Right renal cortex interstitium (tissue), 3 donors: ENCODE results near the gene KIFAP3. TPM values are rescaled to one million over a fixed set of nuclear protein-coding genes. Genes with fewer than 3 reads are reported as not detected.
A peak's percentile ranks its signal among the peaks of the same experiment; 100 is the strongest.

Source experiments
- DNase-seq, 3 donors: peaks; one replicate each; pipeline ENCODE4 v3.0.0-alpha.2; 2013; ENCODE audit warnings: low read depth in 3 of 3, low spot score in 2 of 3
- polyA plus RNA-seq, 3 donors: library from polyadenylated mRNA; unstranded; fragments of 120-200 nt; gene quantifications; one replicate each; pipeline ENCODE4 v1.2.1, GENCODE V29; 2013; ENCODE audit not compliant: insufficient read length in 3 of 3

Gene KIFAP3
- polyA plus RNA-seq, 3 donors, result 49.7 to 51.8 (median 50.6) TPM

DNA sequence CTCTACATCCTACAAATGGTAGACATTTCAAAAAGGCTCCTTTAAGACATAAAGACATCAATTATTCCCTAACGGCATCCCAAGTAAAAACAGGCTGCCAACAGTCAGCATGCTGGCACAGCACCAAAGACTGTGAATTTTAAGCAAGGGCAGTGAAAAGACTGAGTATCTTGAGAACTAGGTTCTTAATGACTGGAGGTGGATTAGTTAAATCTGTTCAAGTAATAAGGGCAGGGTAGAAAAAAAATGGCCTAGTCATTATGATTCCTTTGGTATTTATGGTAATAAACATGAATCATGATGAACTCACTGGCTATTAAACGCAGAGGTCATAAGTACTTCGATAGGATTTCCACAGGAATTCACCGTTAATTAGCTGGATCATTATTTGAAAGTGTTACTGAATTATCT, 75.2 kb downstream of the KIFAP3 start:
- DNase-seq, result peak in 2 of 3 donors; percentile 7 to 12

DNA sequence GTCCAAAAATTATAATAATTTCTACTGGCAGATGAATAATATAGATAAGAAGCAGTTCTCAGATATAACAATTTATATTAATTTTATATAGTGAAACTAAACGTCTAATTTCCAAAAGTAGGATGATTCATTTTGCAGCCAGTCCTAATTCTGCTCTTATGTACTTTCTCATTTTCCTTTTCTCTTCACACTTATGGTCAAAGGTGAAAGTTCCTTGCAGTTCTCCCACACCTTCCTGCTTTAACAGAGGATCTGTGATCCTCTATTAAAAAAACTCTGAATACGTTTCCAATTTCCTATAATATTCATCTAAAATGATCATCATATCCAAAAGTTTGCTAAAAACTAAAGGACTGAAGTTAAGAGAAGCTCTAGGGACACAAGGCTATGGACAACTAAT, 78.5 kb downstream of the KIFAP3 start:
- DNase-seq, result no peak

DNA sequence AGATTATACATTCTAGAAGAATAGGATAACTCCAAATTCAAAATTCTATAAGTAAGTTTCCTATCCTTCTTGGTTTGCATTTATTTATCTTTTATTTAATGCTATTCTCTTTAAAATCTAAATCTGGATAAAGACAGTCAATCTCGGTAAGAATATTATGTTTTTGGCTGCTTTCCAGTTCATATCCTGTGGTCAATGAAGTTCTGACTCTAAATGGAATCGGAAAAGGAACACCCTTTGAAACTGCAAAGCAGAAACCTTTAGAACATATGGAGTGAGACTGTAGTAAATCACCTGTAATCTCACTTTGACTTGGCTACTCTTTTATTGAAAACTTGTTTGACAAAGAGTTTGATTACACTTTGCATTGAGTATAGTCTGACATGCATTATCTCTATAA, 85.2 kb downstream of the KIFAP3 start:
- no peak for DNase-seq

DNA sequence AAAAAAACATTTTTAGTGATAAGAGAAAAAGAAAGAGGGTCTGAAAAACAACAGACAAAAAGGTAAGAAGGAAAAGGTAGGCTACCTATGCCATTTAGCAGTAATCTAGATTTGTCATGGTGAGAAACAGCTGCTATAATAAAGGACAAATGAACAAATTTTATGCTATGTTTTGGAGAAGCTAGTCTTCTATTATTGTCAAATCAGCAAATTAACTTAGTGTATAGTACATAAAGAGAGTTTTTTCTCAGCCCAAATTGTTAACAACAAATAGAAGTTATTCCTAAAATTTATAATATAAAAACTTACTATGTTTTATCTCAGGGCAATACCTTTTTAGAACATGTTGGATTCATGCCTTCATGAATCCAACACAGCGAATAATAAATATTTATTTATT, 88.7 kb downstream of the KIFAP3 start:
- DNase-seq, result no peak

DNA sequence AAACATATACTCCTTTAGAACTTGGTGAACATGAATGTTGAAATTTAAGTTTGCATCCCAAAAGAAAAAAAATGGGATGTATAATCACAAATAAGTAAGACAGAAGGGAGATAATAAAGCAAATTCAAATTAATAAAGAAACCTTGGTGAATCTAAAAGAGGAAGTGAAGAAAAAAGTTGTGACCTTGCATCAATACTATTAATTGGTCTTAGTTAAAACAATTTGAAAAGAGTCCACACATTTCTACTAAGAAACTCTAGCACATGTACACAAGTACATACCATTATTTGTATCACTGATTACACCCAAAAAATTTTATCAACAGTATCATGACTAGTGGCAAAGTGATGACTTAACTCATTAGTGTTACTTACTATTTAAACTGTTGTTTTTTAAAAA, 100.4 kb downstream of the KIFAP3 start:
- DNase-seq, result no peak

DNA sequence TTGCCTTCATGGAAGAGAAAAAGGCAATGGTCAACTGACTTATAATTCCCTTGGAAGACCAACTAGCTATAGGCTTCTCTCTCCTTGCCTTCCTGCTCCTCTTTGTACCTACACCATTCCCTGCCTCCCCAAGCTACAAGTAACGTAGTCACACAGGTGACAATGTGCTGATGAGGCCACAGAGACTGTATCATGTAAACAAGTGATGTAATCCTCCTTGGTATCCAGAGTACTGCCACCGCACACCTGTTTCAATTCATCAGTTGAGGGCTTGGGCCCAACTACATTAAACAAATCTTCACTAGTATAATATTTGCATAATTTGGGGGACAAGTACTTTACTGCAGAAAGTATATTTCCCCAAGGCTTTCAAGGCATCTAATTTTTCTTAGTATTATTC, 104.4 kb downstream of the KIFAP3 start:
- no peak for DNase-seq

DNA sequence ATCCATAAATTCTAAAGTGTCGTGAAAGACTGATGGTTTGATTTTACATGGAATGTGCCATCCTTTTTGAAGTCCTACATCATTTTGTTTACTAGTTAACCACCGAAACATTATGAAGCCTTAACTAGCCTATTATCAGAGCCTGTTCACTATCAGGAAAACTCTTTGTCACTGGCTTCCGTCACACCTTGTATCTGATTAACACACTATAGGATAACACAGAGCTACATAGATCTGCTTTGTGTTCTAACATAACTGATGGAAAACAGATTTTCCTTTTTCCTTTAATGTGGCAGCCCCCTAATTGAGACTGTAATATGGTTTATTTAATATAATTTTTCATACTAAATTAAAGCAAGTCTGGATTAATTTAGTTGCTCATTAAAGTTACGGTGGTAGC, 106.3 kb downstream of the KIFAP3 start:
- no peak for DNase-seq

DNA sequence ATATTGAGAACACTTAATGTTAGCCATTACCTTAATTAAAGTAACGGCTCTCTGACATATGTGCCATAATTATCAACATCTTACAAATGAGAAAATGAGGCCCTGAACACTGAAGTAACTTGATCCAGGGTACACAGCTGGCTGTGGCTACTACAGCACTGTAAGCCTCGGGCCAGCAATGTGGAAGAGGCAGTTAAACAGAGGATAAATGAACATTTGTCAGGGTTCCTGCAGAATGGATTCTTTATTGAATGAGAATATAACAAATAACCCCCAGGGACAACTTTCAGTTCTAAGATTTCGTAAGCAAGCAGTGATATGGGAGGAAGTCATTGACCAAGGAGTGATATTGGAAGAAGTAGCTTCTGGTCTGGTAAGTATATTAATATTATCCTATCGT, 110.3 kb downstream of the KIFAP3 start:
- no peak for DNase-seq

DNA sequence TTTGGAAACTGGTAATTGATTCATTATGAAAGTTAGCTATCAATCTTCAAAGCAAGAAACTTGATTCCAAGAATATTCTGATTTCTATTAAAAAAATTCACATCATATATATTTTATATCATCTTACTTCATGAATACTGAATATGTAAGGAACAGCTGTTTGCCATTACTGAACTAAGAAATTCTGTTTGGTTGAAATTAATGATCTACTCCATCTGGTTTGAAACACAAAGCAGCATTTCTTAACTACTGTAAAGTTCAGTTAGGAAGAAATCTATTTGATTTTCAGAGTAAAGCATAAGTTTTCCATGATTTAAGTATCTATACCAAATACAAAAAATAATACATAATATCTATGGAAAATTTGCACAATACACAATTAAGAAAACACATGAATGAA, 114.8 kb downstream of the KIFAP3 start:
- DNase-seq, result no peak

DNA sequence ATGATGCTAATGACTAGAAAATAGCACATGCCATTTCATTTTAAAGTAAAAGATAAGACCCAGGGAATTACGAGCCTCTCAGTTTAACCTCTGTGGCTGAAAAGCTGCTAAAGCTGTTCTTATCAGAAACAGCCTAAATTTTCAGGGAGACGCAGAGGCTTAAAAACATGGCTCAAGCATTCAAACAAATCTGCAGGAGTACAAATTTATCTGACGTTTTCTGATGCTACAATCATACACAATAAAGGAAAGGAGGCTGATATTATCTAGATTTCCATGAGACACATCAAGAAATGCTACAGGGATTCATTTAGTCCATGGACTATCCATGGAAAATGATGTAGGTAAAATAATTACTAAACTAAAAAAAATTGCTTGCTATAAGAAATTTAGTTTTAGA, 115.5 kb downstream of the KIFAP3 start:
- no peak for DNase-seq

DNA sequence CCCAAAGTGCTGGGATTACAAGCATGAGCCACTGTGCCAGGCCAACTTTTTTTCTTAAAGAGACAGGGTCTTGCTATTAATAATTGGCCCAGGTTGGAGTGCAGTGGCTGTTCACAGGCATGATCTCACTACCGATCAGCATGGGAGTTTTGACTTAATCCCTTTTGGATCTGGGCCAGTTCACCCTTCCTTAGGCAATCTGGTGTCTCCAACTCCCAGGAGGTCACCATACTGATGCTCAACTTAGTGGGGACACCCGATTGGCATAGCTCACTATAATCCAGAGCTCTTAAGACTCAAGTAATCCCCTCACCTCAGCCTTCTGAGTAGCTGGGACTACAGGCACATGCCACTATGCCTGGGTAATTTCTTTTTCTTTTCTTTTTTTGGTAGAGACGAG, 116.6 kb downstream of the KIFAP3 start:
- no peak for DNase-seq

DNA sequence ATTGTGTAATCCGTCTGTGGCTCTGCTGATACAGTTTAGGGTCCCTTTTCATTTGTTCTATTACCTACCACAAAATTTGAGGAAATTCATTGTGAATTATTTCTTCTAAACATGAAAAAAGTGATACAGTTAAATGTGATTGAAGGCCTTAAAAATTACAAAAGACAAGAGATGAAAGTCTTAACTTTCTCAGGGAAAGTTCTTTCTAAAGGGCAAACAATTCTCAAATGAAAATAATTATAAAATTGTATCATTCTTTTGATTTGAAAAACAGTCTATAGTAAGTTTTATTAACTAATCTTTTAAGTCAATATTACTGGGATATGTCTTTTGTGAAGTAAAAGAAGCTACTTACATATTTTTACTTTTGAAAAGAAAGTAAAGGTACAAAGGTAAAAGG, 123.4 kb downstream of the KIFAP3 start:
- DNase-seq, result no peak

DNA sequence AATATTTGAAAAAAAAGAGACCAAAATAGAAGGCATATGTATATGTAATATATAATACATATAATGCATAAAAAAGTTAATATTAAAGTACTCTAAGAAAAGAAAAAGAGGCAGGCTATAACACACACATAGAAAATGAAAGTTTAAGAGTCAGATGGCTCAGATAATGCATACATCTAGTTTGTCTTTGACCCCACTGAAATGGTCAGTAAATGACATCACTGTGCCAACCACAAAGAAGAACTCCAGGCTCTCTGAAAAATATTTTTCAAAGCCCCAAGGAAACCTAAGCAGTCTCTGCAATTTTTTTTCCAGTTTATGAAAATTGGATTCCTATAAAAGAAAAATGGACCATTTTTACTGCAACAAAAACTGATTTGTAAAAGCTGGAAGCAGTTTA, 125.4 kb downstream of the KIFAP3 start:
- no peak for DNase-seq

DNA sequence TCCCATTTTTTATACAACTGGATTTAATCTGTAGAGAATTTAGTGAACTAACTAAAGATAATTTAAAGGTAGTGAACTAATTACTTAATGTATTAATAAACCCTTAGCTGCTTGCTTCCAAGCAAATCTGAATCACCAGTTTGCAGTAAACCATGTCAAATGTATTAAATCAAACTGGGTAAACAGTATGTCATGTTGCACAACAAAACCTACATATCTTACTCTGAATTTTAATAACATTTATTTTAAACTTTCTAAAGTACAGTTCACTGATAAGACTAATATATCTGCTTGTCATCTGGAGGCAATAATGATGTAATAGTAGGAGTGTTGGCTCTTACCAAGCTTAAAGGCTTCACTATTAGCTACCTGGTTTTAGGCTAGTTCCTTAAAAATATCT, 128.3 kb downstream of the KIFAP3 start:
- DNase-seq, result no peak

DNA sequence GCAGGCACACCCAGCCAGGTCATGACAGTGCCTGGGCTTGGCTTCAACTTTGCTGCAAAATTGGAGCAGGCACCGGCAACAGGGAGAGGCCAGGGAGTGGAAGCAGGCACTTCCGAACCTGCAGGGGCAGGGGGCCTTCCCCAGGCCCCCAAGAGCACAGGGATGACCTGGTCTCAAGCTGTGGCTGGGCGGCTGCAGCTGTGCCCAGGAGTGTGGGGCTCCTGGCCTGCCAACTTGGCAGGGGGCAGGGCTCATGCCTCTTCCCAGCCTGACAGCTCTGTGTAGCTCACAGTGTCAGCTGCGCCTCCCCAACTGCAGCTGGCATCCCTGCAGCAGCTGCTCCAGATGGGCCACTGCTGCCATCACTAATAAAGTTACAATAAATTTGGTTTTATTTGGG, 129.3 kb downstream of the KIFAP3 start:
- no peak for DNase-seq

DNA sequence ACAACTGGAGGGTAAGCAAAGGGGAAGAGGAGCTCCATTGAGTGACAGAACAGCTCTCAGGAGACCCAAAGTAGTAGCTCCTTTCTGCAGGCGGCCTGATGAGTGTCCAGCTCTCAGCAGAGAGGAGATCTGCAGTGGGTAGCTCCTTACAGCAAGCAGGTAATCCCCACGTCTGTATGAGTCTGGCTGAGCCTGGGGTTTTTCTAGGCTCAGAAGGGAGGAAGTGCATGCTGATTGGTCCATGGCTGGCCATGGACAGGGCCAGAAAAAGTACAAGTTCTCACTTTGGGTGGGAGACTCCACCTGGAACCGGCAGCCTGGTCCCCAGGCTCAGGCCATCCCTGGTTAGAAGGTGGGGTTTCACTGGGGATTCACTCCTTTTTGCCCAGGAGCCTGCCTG, 129.9 kb downstream of the KIFAP3 start:
- no peak for DNase-seq

DNA sequence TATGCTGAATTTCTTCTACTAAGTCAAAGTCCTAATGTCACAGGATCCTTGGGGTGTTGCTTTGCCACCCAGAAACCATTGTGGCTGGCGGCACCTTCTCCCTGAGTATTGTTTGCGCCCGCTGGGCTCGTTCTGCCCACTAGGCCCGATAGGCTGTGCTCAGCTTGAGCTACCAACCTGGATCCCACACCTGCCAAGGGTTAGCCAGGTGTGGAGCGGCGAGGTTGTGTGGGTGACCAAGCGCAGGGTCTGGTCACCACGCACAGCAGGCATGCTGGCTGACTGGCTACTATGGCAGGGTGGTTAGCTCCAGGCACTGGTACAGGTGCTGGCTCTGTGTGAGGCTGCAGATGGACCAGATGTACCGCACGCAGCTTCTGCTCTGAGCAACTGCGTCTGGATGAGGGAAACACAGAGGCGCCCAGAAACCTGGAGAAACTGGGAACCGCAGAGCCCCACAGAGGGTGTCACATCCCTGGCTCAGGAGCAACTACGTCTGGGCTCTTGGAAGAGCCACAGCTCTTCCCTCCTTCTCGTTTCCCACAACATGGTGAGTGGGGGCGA, 130.4 kb downstream of the KIFAP3 start:
- DNase-seq, result no peak

DNA sequence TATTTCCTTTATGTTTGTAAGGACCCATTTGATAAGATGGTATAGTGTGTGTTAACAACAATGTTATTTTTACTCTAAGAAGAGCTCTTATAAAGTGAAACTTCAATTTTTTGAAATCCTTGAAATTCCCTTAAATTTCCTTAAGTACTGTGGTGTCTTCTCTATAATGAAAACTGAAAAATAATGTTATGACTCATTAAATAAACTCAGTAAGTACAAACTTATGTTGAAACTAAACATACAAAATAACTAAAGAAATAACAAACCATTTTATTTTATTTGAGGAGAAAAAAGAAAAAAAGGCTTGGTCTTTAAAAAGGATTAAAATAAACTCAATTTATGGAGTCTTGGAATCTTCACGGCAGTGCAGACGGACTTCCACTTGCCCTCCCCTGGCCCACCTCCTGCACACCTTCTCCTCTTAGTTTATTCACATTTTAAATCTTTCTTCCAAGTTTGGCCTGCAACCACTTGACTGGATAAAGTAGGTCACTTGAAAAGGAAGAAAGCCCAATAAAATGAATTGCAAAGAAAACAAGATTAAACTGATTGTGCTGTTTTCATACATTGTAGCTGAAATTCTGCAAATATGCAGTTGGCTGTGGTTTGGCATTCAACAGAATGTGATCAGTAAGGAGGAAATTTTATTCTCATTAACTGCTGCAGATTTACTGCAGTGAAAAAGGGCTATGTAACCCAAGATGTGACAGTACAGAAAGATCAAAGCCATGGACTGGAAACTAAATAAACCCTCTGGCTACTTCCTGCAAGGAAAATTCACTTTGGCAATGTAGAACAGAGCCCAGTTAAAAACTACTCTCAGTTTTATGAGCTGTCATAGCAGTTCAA, 132.3 kb downstream of the KIFAP3 start:
- DNase-seq, result peak; percentile 41 to 63 (median 50)

DNA sequence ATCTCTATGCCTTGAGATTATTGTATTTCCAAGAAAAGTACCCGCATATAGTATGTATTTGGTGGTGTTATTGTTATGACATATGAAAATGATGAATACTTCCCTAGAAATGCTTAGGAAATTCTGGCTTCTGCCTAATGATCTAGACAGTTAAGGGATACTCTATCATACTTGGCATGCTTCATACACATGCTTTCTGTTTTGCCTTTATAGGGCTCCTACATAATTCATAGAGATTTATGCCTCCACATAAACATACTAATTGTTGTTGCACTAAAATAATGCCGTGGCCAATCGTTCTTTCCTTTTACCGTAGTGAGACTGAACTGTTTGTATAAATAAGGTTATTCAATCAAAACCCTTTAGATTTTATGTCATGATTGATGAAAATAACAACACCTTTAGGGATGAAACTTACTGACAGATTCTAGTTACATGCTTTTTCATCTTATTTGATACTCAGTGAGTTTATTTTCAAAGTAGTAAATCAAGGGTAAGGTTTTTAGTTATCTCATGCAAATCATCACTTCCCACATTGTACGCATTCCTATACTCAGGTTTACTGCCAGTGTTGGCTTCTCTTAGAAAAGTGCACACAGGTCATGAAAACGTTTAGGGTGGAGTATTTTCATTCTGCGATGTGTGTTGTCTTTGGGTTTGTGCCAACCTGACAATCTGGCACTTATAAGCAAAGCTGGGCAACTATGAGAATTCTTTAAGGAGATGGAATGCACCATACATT, 140.3 kb downstream of the KIFAP3 start:
- DNase-seq, result peak in 1 of 3 donors; percentile 16

DNA sequence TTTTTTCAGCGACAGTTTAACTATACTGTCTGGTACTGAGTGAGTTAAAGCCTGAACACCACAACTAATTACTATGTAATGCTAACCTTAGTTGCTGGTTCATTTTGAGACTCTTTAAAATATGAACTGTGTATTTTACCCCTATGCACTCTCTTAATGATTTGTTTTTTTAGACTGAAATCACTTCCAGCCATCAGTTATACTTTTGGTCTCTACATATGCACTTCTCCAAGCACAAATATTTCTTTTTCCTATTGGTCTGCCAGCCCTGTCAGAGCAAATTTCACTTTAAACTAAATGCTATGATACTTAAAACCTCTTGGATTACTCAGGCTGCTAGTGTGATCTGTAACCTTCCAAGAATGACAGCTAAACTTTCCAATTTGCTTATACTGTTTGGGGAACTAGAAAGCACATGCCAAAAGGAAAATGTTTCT, 142.7 kb downstream of the KIFAP3 start:
- DNase-seq, result no peak

DNA sequence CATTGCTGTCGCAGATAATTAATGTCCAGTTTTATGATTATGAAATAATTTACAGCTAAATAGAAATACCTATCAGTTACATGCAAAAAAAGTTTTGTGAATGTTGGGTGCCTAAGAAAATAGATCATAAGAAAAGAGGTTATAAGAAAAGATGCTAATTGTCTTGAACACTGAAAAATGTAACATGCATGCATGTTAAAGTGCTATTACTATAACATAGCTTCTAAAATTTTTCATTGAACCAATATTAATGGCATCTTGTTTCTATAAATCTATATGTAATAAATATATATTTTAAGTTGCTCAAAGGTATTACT, 145.3 kb downstream of the KIFAP3 start:
- no peak for DNase-seq
